DOHH2 (cell line): Measurements from ENCODE around the gene ACVR2A.
A peak's percentile ranks its signal among the peaks of the same experiment; 100 is the strongest.

ENCODE experiments used
- H3F3A ChIP-seq: fragments of 200-600 bp; sonication (generic), shearing (Covaris generic); 2 replicates; pipeline ENCODE4 v1.6.0; 2016; ENCODE audit warnings: antibody characterized with exemption, mild to moderate bottlenecking; ENCODE audit not compliant: control insufficient read depth, insufficient read depth
- H3K27ac ChIP-seq: fragments of 200-600 bp; sonication (generic); 2 replicates; pipeline ENCODE4 v1.5.1; 2014; ENCODE audit warnings: low read depth, mild to moderate bottlenecking, low read length, moderate library complexity
- H3K27me3 ChIP-seq: fragments of 200-600 bp; sonication (generic); 2 replicates; pipeline ENCODE4 v1.6.1; 2014; ENCODE audit warnings: mild to moderate bottlenecking, low read length, mixed read lengths; ENCODE audit not compliant: control insufficient read depth
- H3K36me3 ChIP-seq: fragments of 200-600 bp; sonication (generic); 2 replicates; pipeline ENCODE4 v1.6.1; 2014; ENCODE audit warnings: mild to moderate bottlenecking, low read length, moderate library complexity, mixed read lengths; ENCODE audit not compliant: control insufficient read depth
- H3K4me1 ChIP-seq: fragments of 200-600 bp; sonication (generic); 2 replicates; pipeline ENCODE4 v1.6.1; 2014; ENCODE audit warnings: mild to moderate bottlenecking, low read length, mixed read lengths; ENCODE audit not compliant: control insufficient read depth
- H3K4me2 ChIP-seq: fragments of 200-600 bp; sonication (generic); 2 replicates; pipeline ENCODE4 v1.6.0; 2014; ENCODE audit warnings: mild to moderate bottlenecking, low read length, moderate library complexity
- H3K4me3 ChIP-seq: fragments of 200-600 bp; sonication (generic); 2 replicates; pipeline ENCODE4 v1.5.1; 2014; ENCODE audit warnings: mild to moderate bottlenecking, low read length, mixed read lengths
- H3K79me2 ChIP-seq: fragments of 200-600 bp; sonication (generic); 2 replicates; pipeline ENCODE4 v1.6.1; 2014; ENCODE audit warnings: mild to moderate bottlenecking, low read length, mixed read lengths; ENCODE audit not compliant: control insufficient read depth
- H3K9me2 ChIP-seq: fragments of 200-600 bp; sonication (generic); replicated peaks from 2 replicates; pipeline ENCODE4 v1.6.1; 2014; ENCODE audit warnings: mild to moderate bottlenecking, low read length, mixed read lengths; ENCODE audit not compliant: control insufficient read depth
- H3K9me3 ChIP-seq: fragments of 200-600 bp; sonication (generic); 2 replicates; pipeline ENCODE4 v1.6.1; 2014; ENCODE audit warnings: antibody characterized with exemption, low read length, mixed read lengths; ENCODE audit not compliant: control insufficient read depth, insufficient read depth
- H4K20me1 ChIP-seq: fragments of 200-600 bp; sonication (generic); 2 replicates; pipeline ENCODE4 v1.6.0; 2014; ENCODE audit warnings: low read depth, mild to moderate bottlenecking, antibody characterized with exemption, low read length, moderate library complexity; ENCODE audit not compliant: control insufficient read depth, insufficient read depth
- EZH2phosphoT487 ChIP-seq: fragments of 200-600 bp; sonication (generic); IDR thresholded peaks from 2 replicates; pipeline ENCODE4 v1.6.1; 2017; ENCODE audit warnings: borderline replicate concordance, mild to moderate bottlenecking, antibody characterized with exemption, low read length, moderate library complexity, mixed read lengths
- TF ChIP-seq, protein P1 (sequence below): fragments of 200-600 bp; sonication (generic); IDR thresholded peaks from one replicate; pipeline ENCODE4 v1.5.1; 2014; ENCODE audit warnings: antibody characterized with exemption, mild to moderate bottlenecking, low read depth, low read length; ENCODE audit not compliant: poor library complexity, severe bottlenecking

The ACVR2A gene

DNA sequence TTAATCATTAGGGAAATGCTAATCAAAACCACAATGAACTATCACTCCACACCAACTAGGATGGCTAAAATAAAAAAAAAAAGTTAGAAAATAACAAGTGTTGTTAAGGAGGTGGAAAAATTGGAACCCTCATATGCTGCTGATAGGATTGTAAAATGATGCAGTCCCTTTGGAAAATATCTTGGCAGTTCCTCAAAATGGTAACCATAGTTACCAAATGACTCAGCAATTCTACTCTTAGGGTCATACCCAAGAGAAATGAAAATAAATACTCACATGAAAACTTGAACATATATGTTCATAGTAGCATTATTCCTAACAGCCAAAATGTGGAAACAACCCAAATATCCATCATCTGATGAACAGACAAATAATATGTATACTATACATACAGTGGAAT is 15.7 kb upstream of the ACVR2A start:
- H3K36me3 ChIP-seq = no peaks in the 10 kb centered on the region
- peaks cover 7% of the 10 kb centered on the region for H3K9me3 ChIP-seq
- H3F3A ChIP-seq = no peaks in the 10 kb centered on the region
- no peaks in the 10 kb centered on the region for H3K27me3 ChIP-seq
- no peaks in the 10 kb centered on the region for H3K79me2 ChIP-seq
- no peaks in the 10 kb centered on the region for H4K20me1 ChIP-seq
- no peak overlapping the region for H3K27ac ChIP-seq
- no peaks in the 10 kb centered on the region for H3K4me1 ChIP-seq
- no peak overlapping the region for H3K4me3 ChIP-seq
- no peaks in the 10 kb centered on the region for H3K9me2 ChIP-seq
- TF ChIP-seq, protein P1, sequence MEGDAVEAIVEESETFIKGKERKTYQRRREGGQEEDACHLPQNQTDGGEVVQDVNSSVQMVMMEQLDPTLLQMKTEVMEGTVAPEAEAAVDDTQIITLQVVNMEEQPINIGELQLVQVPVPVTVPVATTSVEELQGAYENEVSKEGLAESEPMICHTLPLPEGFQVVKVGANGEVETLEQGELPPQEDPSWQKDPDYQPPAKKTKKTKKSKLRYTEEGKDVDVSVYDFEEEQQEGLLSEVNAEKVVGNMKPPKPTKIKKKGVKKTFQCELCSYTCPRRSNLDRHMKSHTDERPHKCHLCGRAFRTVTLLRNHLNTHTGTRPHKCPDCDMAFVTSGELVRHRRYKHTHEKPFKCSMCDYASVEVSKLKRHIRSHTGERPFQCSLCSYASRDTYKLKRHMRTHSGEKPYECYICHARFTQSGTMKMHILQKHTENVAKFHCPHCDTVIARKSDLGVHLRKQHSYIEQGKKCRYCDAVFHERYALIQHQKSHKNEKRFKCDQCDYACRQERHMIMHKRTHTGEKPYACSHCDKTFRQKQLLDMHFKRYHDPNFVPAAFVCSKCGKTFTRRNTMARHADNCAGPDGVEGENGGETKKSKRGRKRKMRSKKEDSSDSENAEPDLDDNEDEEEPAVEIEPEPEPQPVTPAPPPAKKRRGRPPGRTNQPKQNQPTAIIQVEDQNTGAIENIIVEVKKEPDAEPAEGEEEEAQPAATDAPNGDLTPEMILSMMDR = no peak
- no peak for TF ChIP-seq EZH2phosphoT487
- no peak overlapping the region for H3K4me2 ChIP-seq

DNA sequence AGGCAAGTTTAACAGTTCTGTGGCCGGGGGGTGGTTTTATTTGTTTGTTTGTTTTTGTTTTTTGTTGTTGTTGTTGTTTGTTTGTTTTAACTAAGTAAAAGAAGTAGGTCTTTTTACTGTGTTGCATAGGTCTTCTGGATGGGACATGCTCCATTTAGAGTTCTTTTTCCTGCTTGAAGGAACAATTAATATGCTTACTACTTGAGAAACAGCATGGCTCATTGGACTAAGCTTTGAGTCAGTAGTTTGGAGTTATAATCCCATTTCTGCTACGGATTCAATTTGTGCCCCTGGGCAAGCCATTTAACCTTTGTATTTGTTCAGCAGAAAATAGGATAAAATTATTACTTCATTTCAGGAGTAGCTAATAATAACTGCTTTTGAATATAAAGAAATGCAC is 8.7 kb upstream of the ACVR2A start:
- H3K9me2 ChIP-seq = no peaks in the 10 kb centered on the region
- no peak for TF ChIP-seq EZH2phosphoT487
- TF ChIP-seq, protein P1 = no peak
- no peaks in the 10 kb centered on the region for H3K4me1 ChIP-seq
- H3K79me2 ChIP-seq = no peaks in the 10 kb centered on the region
- no peaks in the 10 kb centered on the region for H3F3A ChIP-seq
- no peaks in the 10 kb centered on the region; the same call in 1 of the 2 replicates for H3K9me3 ChIP-seq
- no peaks in the 10 kb centered on the region for H4K20me1 ChIP-seq
- H3K36me3 ChIP-seq = no peaks in the 10 kb centered on the region
- no peaks in the 10 kb centered on the region for H3K27me3 ChIP-seq
- no peak overlapping the region for H3K27ac ChIP-seq
- H3K4me3 ChIP-seq = no peak overlapping the region
- no peak overlapping the region for H3K4me2 ChIP-seq

DNA sequence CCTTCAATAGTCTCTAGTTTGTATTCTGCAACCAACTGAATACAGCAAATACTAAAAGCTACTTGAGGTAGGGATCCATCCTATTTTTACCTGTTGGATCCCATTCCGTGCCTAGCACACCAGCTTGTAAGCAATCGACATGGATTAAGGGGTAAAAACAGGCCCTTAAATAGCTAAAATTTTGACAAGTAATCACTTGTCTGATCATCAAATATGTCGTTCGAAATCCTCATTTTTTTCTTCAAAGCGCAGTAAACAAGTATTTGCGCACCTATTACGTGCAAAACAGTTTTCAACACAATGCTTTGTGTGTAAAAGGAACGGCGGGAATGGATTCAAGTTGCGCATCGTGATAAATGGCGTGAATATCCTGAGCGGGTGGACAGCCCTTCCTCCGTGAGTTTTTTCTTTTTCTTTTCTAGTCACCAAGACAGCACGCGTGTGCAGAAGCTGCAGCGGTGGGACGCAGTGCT is 1.4 kb upstream of the ACVR2A start:
- H3K27me3 ChIP-seq = peaks cover 21% of the 10 kb centered on the region
- H3K4me2 ChIP-seq = peak overlapping the region; percentile 79
- no peaks in the 10 kb centered on the region for H3K9me3 ChIP-seq
- TF ChIP-seq, protein P1 = no peak
- no peak for TF ChIP-seq EZH2phosphoT487
- peaks cover 30% of the 10 kb centered on the region for H3K79me2 ChIP-seq
- H3K4me3 ChIP-seq = peak overlapping the region; percentile 83
- H3K4me1 ChIP-seq = peaks cover 37% of the 10 kb centered on the region
- H3F3A ChIP-seq = peaks cover 11% of the 10 kb centered on the region
- no peaks in the 10 kb centered on the region for H3K36me3 ChIP-seq
- peak overlapping the region; percentile 55 for H3K27ac ChIP-seq
- no peaks in the 10 kb centered on the region; the same call in 1 of the 2 replicates for H4K20me1 ChIP-seq
- H3K9me2 ChIP-seq = no peaks in the 10 kb centered on the region
